IMR-90 (cell line): ENCODE results near the gene CD82. TPM values are rescaled to one million over a fixed set of nuclear protein-coding genes. Genes with fewer than 3 reads are reported as not detected.

ENCODE experiments used
- ATAC-seq: fragments of 200-7000 bp; cut with Tn5 transposase; 2 replicates; pipeline ENCODE4 v1.9.1; 2020; ENCODE audit warnings: low read depth, mild to moderate bottlenecking, moderate library complexity
- BruUV-seq: library from RNA; stranded (reverse); fragments of 400-500 nt; replicated peaks from 2 replicates; lab custom pipeline; 2021; lab: Mats Ljungman, UMichigan
- CTCF ChIA-PET: fragments of 300-600 bp; formaldehyde crosslinking; extraction: SDS; loops from one replicate; lab custom pipeline; 2021; ENCODE audit warnings: antibody characterized with exemption; lab: Yijun Ruan, JAX
- POLR2A ChIA-PET: fragments of 300-600 bp; sonication (Branson Sonifier 250); formaldehyde crosslinking; loops from one replicate; lab custom pipeline; 2022; ENCODE audit warnings: antibody characterized with exemption; ENCODE audit not compliant: unreplicated experiment; lab: Charles Lee
- DNase-seq: peaks from one replicate; pipeline ENCODE4 v3.0.0; 2013
- H2AFZ ChIP-seq: replicated peaks from 2 replicates; pipeline ENCODE3; 2013; ENCODE audit warnings: low read length, mild to moderate bottlenecking; ENCODE audit not compliant: poor library complexity
- H2AK5ac ChIP-seq: 2 replicates; pipeline ENCODE4 v1.6.1; 2013; ENCODE audit warnings: low read depth, low read length, inconsistent platforms
- H2AK9ac ChIP-seq: replicated peaks from 2 replicates; pipeline ENCODE3; 2013; ENCODE audit warnings: mild to moderate bottlenecking, low read depth, low read length, moderate library complexity; ENCODE audit not compliant: poor library complexity
- H2BK120ac ChIP-seq: 2 replicates; pipeline ENCODE4 v1.6.1; 2013; ENCODE audit warnings: low read depth, low read length, inconsistent platforms
- H2BK15ac ChIP-seq: 3 replicates; pipeline ENCODE4 v1.6.1; 2013; ENCODE audit warnings: low read depth, low read length, inconsistent platforms
- H2BK20ac ChIP-seq: 2 replicates; pipeline ENCODE4 v1.6.1; 2013; ENCODE audit warnings: low read depth, mild to moderate bottlenecking, inconsistent platforms, low read length, moderate library complexity
- H2BK5ac ChIP-seq: 2 replicates; pipeline ENCODE4 v1.6.1; 2013; ENCODE audit warnings: mild to moderate bottlenecking, low read depth, low read length, inconsistent platforms; ENCODE audit not compliant: poor library complexity, severe bottlenecking
- H3K14ac ChIP-seq: replicated peaks from 2 replicates; pipeline ENCODE4 v1.6.1; 2013; ENCODE audit warnings: low read depth, low read length, inconsistent platforms
- H3K18ac ChIP-seq: 2 replicates; pipeline ENCODE4 v1.6.1; 2013; ENCODE audit warnings: low read depth, low read length, control low read depth
- H3K23ac ChIP-seq: 2 replicates; pipeline ENCODE4 v1.6.1; 2013; ENCODE audit warnings: low read depth, low read length, inconsistent platforms
- H3K27ac ChIP-seq: 2 replicates; pipeline ENCODE4 v1.5.1; 2013; ENCODE audit warnings: mild to moderate bottlenecking, control low read depth, low read length; ENCODE audit not compliant: insufficient read depth
- H3K27me3 ChIP-seq: 2 replicates; pipeline ENCODE4 v1.6.1; 2013; ENCODE audit warnings: low read length; ENCODE audit not compliant: control insufficient read depth, insufficient read depth
- H3K36me3 ChIP-seq: 2 replicates; pipeline ENCODE4 v1.6.1; 2013; ENCODE audit warnings: low read length, mixed read lengths; ENCODE audit not compliant: control insufficient read depth, insufficient read depth
- H3K4ac ChIP-seq: 2 replicates; pipeline ENCODE4 v1.6.1; 2013; ENCODE audit warnings: low read depth, low read length, inconsistent platforms
- H3K4me1 ChIP-seq: 2 replicates; pipeline ENCODE4 v1.6.1; 2013; ENCODE audit warnings: low read length, mixed read lengths; ENCODE audit not compliant: control insufficient read depth, insufficient read depth
- H3K4me2 ChIP-seq: 2 replicates; pipeline ENCODE4 v1.6.1; 2013; ENCODE audit warnings: low read depth, mild to moderate bottlenecking, control low read depth, low read length, moderate library complexity
- H3K4me3 ChIP-seq: 2 replicates; pipeline ENCODE4 v1.5.1; 2013; ENCODE audit warnings: low read depth, mild to moderate bottlenecking, control low read depth, low read length, moderate library complexity; ENCODE audit not compliant: insufficient read depth
- H3K56ac ChIP-seq: 2 replicates; pipeline ENCODE4 v1.6.1; 2013; ENCODE audit warnings: low read length, inconsistent platforms; ENCODE audit not compliant: insufficient read depth; ENCODE audit errors: extremely low read depth
- H3K79me1 ChIP-seq, 2 experiments: 2 replicates each; pipeline ENCODE4 v1.6.1; 2013; ENCODE audit warnings: low read length in 2 of 2, inconsistent platforms in 1 of 2, low read depth in 1 of 2
- H3K9ac ChIP-seq: 2 replicates; pipeline ENCODE4 v1.6.1; 2013; ENCODE audit warnings: low read depth, low read length, control low read depth
- H3K9me1 ChIP-seq: 2 replicates; pipeline ENCODE4 v1.6.1; 2013; ENCODE audit warnings: low read length, inconsistent platforms; ENCODE audit not compliant: insufficient read depth
- H3K9me3 ChIP-seq: 2 replicates; pipeline ENCODE4 v1.6.1; 2013; ENCODE audit warnings: low read length; ENCODE audit not compliant: control insufficient read depth, insufficient read depth
- H4K20me1 ChIP-seq: 2 replicates; pipeline ENCODE4 v1.6.1; 2013; ENCODE audit warnings: low read length, inconsistent platforms; ENCODE audit not compliant: insufficient read depth
- H4K5ac ChIP-seq: 2 replicates; pipeline ENCODE4 v1.6.1; 2013; ENCODE audit warnings: mild to moderate bottlenecking, low read depth, low read length, control low read depth
- H4K8ac ChIP-seq, 2 experiments: 2 replicates each; pipeline ENCODE4 v1.6.1; 2013; ENCODE audit warnings: low read depth in 2 of 2, low read length in 2 of 2, control low read depth in 1 of 2, inconsistent platforms in 1 of 2
- H4K91ac ChIP-seq: 2 replicates; pipeline ENCODE4 v1.6.1; 2013; ENCODE audit warnings: low read depth, low read length, inconsistent platforms; ENCODE audit not compliant: insufficient read depth
- BHLHE40 ChIP-seq: fragments of 150-350 bp; IDR thresholded peaks from 2 replicates; pipeline ENCODE4 v1.6.1; 2016; ENCODE audit warnings: mild to moderate bottlenecking, low read depth, low read length
- CEBPB ChIP-seq: IDR thresholded peaks from 2 replicates; pipeline ENCODE4 v1.6.1; 2012; ENCODE audit warnings: low read depth, low read length, improper control_type of control experiment
- CHD1 ChIP-seq: IDR thresholded peaks from 2 replicates; pipeline ENCODE4 v1.6.1; 2012; ENCODE audit warnings: low read depth, low read length, improper control_type of control experiment
- FOS ChIP-seq: fragments of 150-350 bp; IDR thresholded peaks from 2 replicates; pipeline ENCODE4 v1.6.1; 2016; ENCODE audit warnings: low read depth, low read length
- MAFK ChIP-seq: IDR thresholded peaks from 2 replicates; pipeline ENCODE4 v1.6.1; 2012; ENCODE audit warnings: low read depth, low read length, improper control_type of control experiment
- MAZ ChIP-seq: IDR thresholded peaks from 2 replicates; pipeline ENCODE4 v1.6.1; 2012; ENCODE audit warnings: low read depth, mild to moderate bottlenecking, low read length, improper control_type of control experiment, moderate library complexity, borderline replicate concordance
- MXI1 ChIP-seq: IDR thresholded peaks from 2 replicates; pipeline ENCODE4 v1.6.1; 2012; ENCODE audit warnings: low read depth, mild to moderate bottlenecking, low read length, moderate library complexity, borderline replicate concordance
- NFE2L2 ChIP-seq: fragments of 150-350 bp; IDR thresholded peaks from 2 replicates; pipeline ENCODE4 v1.6.1; 2016; ENCODE audit warnings: low read depth, mild to moderate bottlenecking, low read length
- POLR2A ChIP-seq: IDR thresholded peaks from 2 replicates; pipeline ENCODE4 v1.6.1; 2012; ENCODE audit warnings: mild to moderate bottlenecking, low read depth, low read length
- RAD21 ChIP-seq: IDR thresholded peaks from 2 replicates; pipeline ENCODE4 v1.6.1; 2012; ENCODE audit warnings: low read length, improper control_type of control experiment
- RCOR1 ChIP-seq: IDR thresholded peaks from 2 replicates; pipeline ENCODE4 v1.6.1; 2012; ENCODE audit warnings: mild to moderate bottlenecking, low read length, improper control_type of control experiment; ENCODE audit not compliant: insufficient replicate concordance
- RFX5 ChIP-seq: IDR thresholded peaks from 2 replicates; pipeline ENCODE4 v1.8.0; 2012; ENCODE audit warnings: low read depth, mild to moderate bottlenecking, low read length, moderate library complexity
- SMC3 ChIP-seq: fragments of 150-350 bp; IDR thresholded peaks from 2 replicates; pipeline ENCODE4 v1.6.1; 2016; ENCODE audit warnings: low read depth, mild to moderate bottlenecking, antibody characterized with exemption, low read length, moderate library complexity
- WGBS, 2 experiments: methylation state at CpG; one replicate each; pipeline versions ENCODE4 v1.1.5 to v1.1.7; 2013; ENCODE audit warnings: missing lambda C conversion rate in 2 of 2; ENCODE audit not compliant: insufficient read length in 1 of 2; ENCODE audit errors: extremely low coverage in 2 of 2; 5-methylcytosine and 5-hydroxymethylcytosine counted together
- dilution Hi-C: fragments of 300-500 bp; cut with HindIII; formaldehyde crosslinking; loops from one replicate; pipeline ENCODE4 v1.14.3; 2018; ENCODE audit warnings: low sequenced_read_pairs; ENCODE audit not compliant: unreplicated experiment
- in situ Hi-C: fragments of 300-500 bp; cut with MboI; formaldehyde crosslinking; loops from 3 replicates; pipeline ENCODE4 v1.14.3; 2019; ENCODE audit warnings: low sequenced_read_pairs, inconsistent platforms, mixed read lengths
- intact Hi-C: fragments of 100-400 bp; cut with micrococcal nuclease; formaldehyde crosslinking; loops from 2 replicates; pipeline ENCODE4 v1.10.0; 2022
- polyA plus RNA-seq, 3 experiments: library from polyadenylated mRNA; depleted of rRNA; stranded (reverse); fragments of >200 nt; gene quantifications; 2 replicates each; pipeline ENCODE4 v1.2.3, GENCODE V29; 2012; ENCODE audit warnings: low replicate concordance in 1 of 3
- total RNA-seq: library from RNA; depleted of rRNA; stranded (reverse); fragments of >200 nt; gene quantifications from 2 replicates; pipeline ENCODE4 v1.2.3, GENCODE V29; 2012
- TF ChIP-seq, protein P1 (sequence below): conservative IDR thresholded peaks from 2 replicates; pipeline ENCODE4 v1.5.1; 2012; ENCODE audit warnings: mild to moderate bottlenecking, low read depth, low read length, improper control_type of control experiment
- TF ChIP-seq, protein P2 (sequence below): fragments of 150-350 bp; IDR thresholded peaks from 2 replicates; pipeline ENCODE4 v1.6.1; 2016; ENCODE audit warnings: low read depth, mild to moderate bottlenecking, low read length, moderate library complexity, borderline replicate concordance
- TF ChIP-seq, protein P3 (sequence below): fragments of 150-350 bp; IDR thresholded peaks from 2 replicates; pipeline ENCODE4 v1.6.1; 2017; ENCODE audit warnings: mild to moderate bottlenecking, antibody characterized with exemption, low read length, low read depth

CD82 gene
- total and polyA plus RNA-seq, 2 of the 4 experiments (the other 2 are of a cell fraction) = 32.8 to 49.4 TPM

DNA sequence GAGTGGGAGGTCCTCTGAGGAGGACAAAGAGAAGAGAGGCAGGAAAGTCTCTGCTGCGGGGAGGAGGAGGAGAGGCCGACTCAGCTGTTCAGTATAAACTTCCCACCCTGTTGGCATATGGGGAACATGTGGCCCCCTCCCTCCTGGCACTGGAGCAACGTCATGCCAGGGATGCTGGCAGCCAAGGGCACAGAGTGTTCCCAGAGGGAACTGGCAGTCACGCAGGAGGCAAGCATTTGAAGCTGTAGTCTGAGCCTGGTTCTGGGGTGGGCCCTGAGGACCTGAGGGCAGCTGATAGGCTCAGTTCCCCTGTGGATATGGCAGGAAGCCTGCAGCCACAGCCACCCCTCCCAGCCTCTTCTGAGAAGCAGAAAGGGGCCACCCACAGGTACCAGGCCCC, 94.2 kb downstream of the CD82 start:
- Histone ChIP-seq H2AFZ (no peak overlapping the region), H2AK5ac (no peak overlapping the region), H2BK120ac (no peak overlapping the region), H2BK20ac (no peak overlapping the region), H4K20me1 (no peaks in the 10 kb centered on the region), H3K9me1 (no peaks in the 10 kb centered on the region), H3K18ac (no peak overlapping the region), H3K9ac (no peak overlapping the region), H3K4me3 (no peak overlapping the region), H2AK9ac (no peak overlapping the region), H3K56ac (no peak overlapping the region), H3K4me2 (no peak overlapping the region), H3K23ac (no peak overlapping the region), H3K79me1 (no peaks in the 10 kb centered on the region), H4K5ac (no peak overlapping the region), H3K27ac (no peak overlapping the region), H4K91ac (no peak overlapping the region), H4K8ac (no peak overlapping the region), H3K36me3 (no peaks in the 10 kb centered on the region), H3K4me1 (no peaks in the 10 kb centered on the region), H3K4ac (no peak overlapping the region), H3K9me3 (no peaks in the 10 kb centered on the region; the same call in 1 of the 2 replicates), H3K27me3 (peaks cover 20% of the 10 kb centered on the region), H3K14ac (no peak overlapping the region), H2BK15ac (no peak overlapping the region), H2BK5ac (no peak overlapping the region)
- intact Hi-C loops (no loop called here), in situ Hi-C loops (no loop called here), dilution Hi-C loops (no loop called here)
- CTCF ChIA-PET = no interaction called here
- no peak for ATAC-seq
- POLR2A ChIA-PET = no interaction called here
- no CpG with 5 or more reads among the region's 4 CpGs for WGBS, 2 experiments
- DNase-seq = no peak
- TF ChIP-seq, protein P1, sequence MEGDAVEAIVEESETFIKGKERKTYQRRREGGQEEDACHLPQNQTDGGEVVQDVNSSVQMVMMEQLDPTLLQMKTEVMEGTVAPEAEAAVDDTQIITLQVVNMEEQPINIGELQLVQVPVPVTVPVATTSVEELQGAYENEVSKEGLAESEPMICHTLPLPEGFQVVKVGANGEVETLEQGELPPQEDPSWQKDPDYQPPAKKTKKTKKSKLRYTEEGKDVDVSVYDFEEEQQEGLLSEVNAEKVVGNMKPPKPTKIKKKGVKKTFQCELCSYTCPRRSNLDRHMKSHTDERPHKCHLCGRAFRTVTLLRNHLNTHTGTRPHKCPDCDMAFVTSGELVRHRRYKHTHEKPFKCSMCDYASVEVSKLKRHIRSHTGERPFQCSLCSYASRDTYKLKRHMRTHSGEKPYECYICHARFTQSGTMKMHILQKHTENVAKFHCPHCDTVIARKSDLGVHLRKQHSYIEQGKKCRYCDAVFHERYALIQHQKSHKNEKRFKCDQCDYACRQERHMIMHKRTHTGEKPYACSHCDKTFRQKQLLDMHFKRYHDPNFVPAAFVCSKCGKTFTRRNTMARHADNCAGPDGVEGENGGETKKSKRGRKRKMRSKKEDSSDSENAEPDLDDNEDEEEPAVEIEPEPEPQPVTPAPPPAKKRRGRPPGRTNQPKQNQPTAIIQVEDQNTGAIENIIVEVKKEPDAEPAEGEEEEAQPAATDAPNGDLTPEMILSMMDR = no peak
- TF ChIP-seq MAFK (no peak), CEBPB (no peak), BHLHE40 (no peak), POLR2A (no peak), SMC3 (no peak), RAD21 (no peak), CHD1 (no peak), FOS (no peak), MXI1 (no peak), NFE2L2 (no peak), RFX5 (no peak), RCOR1 (no peak), MAZ (no peak)
- TF ChIP-seq, protein P2, sequence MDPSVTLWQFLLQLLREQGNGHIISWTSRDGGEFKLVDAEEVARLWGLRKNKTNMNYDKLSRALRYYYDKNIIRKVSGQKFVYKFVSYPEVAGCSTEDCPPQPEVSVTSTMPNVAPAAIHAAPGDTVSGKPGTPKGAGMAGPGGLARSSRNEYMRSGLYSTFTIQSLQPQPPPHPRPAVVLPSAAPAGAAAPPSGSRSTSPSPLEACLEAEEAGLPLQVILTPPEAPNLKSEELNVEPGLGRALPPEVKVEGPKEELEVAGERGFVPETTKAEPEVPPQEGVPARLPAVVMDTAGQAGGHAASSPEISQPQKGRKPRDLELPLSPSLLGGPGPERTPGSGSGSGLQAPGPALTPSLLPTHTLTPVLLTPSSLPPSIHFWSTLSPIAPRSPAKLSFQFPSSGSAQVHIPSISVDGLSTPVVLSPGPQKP = no peak
- TF ChIP-seq, protein P3, sequence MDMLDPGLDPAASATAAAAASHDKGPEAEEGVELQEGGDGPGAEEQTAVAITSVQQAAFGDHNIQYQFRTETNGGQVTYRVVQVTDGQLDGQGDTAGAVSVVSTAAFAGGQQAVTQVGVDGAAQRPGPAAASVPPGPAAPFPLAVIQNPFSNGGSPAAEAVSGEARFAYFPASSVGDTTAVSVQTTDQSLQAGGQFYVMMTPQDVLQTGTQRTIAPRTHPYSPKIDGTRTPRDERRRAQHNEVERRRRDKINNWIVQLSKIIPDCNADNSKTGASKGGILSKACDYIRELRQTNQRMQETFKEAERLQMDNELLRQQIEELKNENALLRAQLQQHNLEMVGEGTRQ = no peak
- BruUV-seq = no TSS peak
